ENCODE measurements around the gene C6orf132. TPM values are rescaled to one million over a fixed set of nuclear protein-coding genes. Genes with fewer than 3 reads are reported as not detected.

Gene C6orf132
- total RNA-seq, 1 experiment from 2014 or later: 49.8 TPM

- TF ChIP-seq EZH2 (IDR thresholded peaks at IDR 0.05; ENCODE audit: low read depth) (no peak), CTCF (conservative IDR thresholded peaks at IDR 0.05) (no peak)
- H3F3A ChIP-seq (ENCODE audit: insufficient read depth, low read depth): peaks cover 58% of the 10 kb centered on the region
- H3K4me2 ChIP-seq: peak overlapping the region; percentile 57
- H3K79me2 ChIP-seq (ENCODE audit: low read depth): no peaks in the 10 kb centered on the region
- POLR2A ChIA-PET (ENCODE audit: unreplicated experiment): interaction anchor here (0.5 to 1.4 kb wide), 13 partner anchors 12 to 353 kb away, joined by 3 to 50 read pairs (median 8); partner anchors contain the start of gene C6orf132
- no peaks in the 10 kb centered on the region; the same call in 1 of the 2 replicates for H3K36me3 ChIP-seq (ENCODE audit: low read depth)
- intact Hi-C loops (cut with micrococcal nuclease; ENCODE audit: unreplicated experiment): no loop called here
- no peaks in the 10 kb centered on the region for H4K20me1 ChIP-seq (ENCODE audit: insufficient read depth)
- DNase-seq: peak in 1 of 2 experiments; percentile 31
- BruUV-seq (replicated peaks): TSS peak; percentile 99
- no peaks in the 10 kb centered on the region for H3K9me3 ChIP-seq (ENCODE audit: insufficient read depth, low read depth)
- no peak overlapping the region for H2AFZ ChIP-seq
- H3K27ac ChIP-seq: peak overlapping the region; percentile 91
- H3K4me1 ChIP-seq (replicated peaks; ENCODE audit: insufficient read depth): peaks cover 64% of the 10 kb centered on the region
- H3K27me3 ChIP-seq (ENCODE audit: insufficient read depth, low read depth): no peaks in the 10 kb centered on the region
- H3K4me3 ChIP-seq: no peak overlapping the region
- CTCF ChIA-PET: interaction anchor here (1.1 to 1.6 kb wide), 2 partner anchors 19 to 43 kb away, joined by 3 to 21 read pairs; no protein-coding TSS in a partner anchor
- no peaks in the 10 kb centered on the region for H3K9me2 ChIP-seq (ENCODE audit: insufficient read depth)
Observed at GRCh38 chr6:42100029-42100901, 42.2 kb downstream of the C6orf132 start.

- Histone ChIP-seq H3K27me3 (ENCODE audit: insufficient read depth, low read depth) (no peaks in the 10 kb centered on the region), H3K27ac (peak overlapping the region; percentile 91), H3K4me1 (replicated peaks; ENCODE audit: insufficient read depth) (peaks cover 72% of the 10 kb centered on the region), H3K9me2 (ENCODE audit: insufficient read depth) (no peaks in the 10 kb centered on the region), H4K20me1 (ENCODE audit: insufficient read depth) (no peaks in the 10 kb centered on the region), H3K4me3 (peak overlapping the region; percentile 10; the same call in 1 of the 2 replicates), H3K9me3 (ENCODE audit: insufficient read depth, low read depth) (no peaks in the 10 kb centered on the region), H2AFZ (no peak overlapping the region), H3F3A (ENCODE audit: insufficient read depth, low read depth) (peaks cover 62% of the 10 kb centered on the region), H3K79me2 (ENCODE audit: low read depth) (no peaks in the 10 kb centered on the region), H3K4me2 (peak overlapping the region; percentile 57), H3K36me3 (ENCODE audit: low read depth) (no peaks in the 10 kb centered on the region; the same call in 1 of the 2 replicates)
- BruUV-seq (replicated peaks): TSS peak; percentile 8
- peak; percentile 81 to 86 for DNase-seq
- TF ChIP-seq CTCF (conservative IDR thresholded peaks at IDR 0.05): no peak
- TF ChIP-seq EZH2 (IDR thresholded peaks at IDR 0.05; ENCODE audit: low read depth): no peak
- ChIA-PET POLR2A (ENCODE audit: unreplicated experiment) (interaction anchor here (0.5 to 1.4 kb wide), 11 partner anchors 11 to 354 kb away, joined by 3 to 50 read pairs (median 7); partner anchors contain the start of gene C6orf132), CTCF (interaction anchor here (0.7 to 1.6 kb wide), 3 partner anchors 19 to 115 kb away, joined by 3 to 21 read pairs (median 4); no protein-coding TSS in a partner anchor)
- intact Hi-C loops (cut with micrococcal nuclease; ENCODE audit: unreplicated experiment): loop anchor here (1.0 kb wide), 3 partner anchors 11 to 67 kb away; no protein-coding TSS in a partner anchor
Observed at GRCh38 chr6:42099340-42100028, 42.9 kb downstream of the C6orf132 start.

All from PC-9 (cell line).